ENCODE measurements around the gene ATP6V1E1. TPM values are rescaled to one million over a fixed set of nuclear protein-coding genes. Genes with fewer than 3 reads are reported as not detected.
A peak's percentile ranks its signal among the peaks of the same experiment; 100 is the strongest.

Gene ATP6V1E1
- 90.9 and 134 TPM in 2 replicates for total RNA-seq (2016; rRNA removed; fragmentation: Illumina TruSeq; extraction: Trizol)
- 16.2 and 17.3 TPM in 2 replicates for total RNA-seq (2016; cell fraction: cytosol; rRNA removed; fragmentation: Illumina TruSeq; extraction: Trizol; ENCODE audit: low read depth)
- total RNA-seq (2016; cell fraction: insoluble cytoplasmic fraction; rRNA removed; fragmentation: Illumina TruSeq; extraction: Trizol): 91.3 and 151 TPM in 2 replicates
- 27.2 and 27.7 TPM in 2 replicates for total RNA-seq (2016; cell fraction: membrane; rRNA removed; fragmentation: Illumina TruSeq; extraction: Trizol)
- 39.2 and 45.9 TPM in 2 replicates for total RNA-seq (2016; cell fraction: nucleus; rRNA removed; fragmentation: Illumina TruSeq; extraction: Trizol)
- polyA plus RNA-seq (2011; rRNA removed): 67.2 and 69.3 TPM in 2 replicates
- polyA plus RNA-seq (2011; cell fraction: cytosol; rRNA removed): 55.4 and 71.3 TPM in 2 replicates
- polyA plus RNA-seq (2011; cell fraction: nucleus; rRNA removed): 15.4 and 18.8 TPM in 2 replicates
- polyA plus RNA-seq (2012): 68.2 and 73.3 TPM in 2 replicates
- polyA plus RNA-seq (2016; cell fraction: cytosol; fragmentation: Illumina TruSeq; extraction: Trizol; ENCODE audit: low read depth): 7.5 and 7.7 TPM in 2 replicates
- 144 and 152 TPM in 2 replicates for polyA plus RNA-seq (2016; cell fraction: insoluble cytoplasmic fraction; fragmentation: Illumina TruSeq; extraction: Trizol; ENCODE audit: low read depth)
- polyA plus RNA-seq (2016; cell fraction: membrane; fragmentation: Illumina TruSeq; extraction: Trizol; ENCODE audit: low read depth): 14.8 and 15.1 TPM in 2 replicates
- 60.0 and 63.8 TPM in 2 replicates for polyA plus RNA-seq (2016; cell fraction: nucleus; fragmentation: Illumina TruSeq; extraction: Trizol; ENCODE audit: insufficient read depth, low read depth)
- 53.2 and 88.3 TPM in 2 replicates for polyA minus RNA-seq (2011; rRNA and poly(A)+ RNA removed; ENCODE audit: low replicate concordance)
- 26.9 and 29.5 TPM in 2 replicates for polyA minus RNA-seq (2011; cell fraction: cytosol; rRNA and poly(A)+ RNA removed)
- 24.2 and 38.3 TPM in 2 replicates for polyA minus RNA-seq (2011; cell fraction: nucleus; rRNA and poly(A)+ RNA removed)
- Bru-seq, nascent RNA: percentile 75 among the genes with signal in this experiment
- percentile 76 among the genes with signal in this experiment for BruChase-seq, experiment 1, labeled RNA remaining after a 6-hour chase
- percentile 67 among the genes with signal in this experiment for BruChase-seq, experiment 2, labeled RNA remaining after a 2-hour chase
- long read RNA-seq, experiment 1, transcript ATP6V1E1-201 (9 exons, 1,402 nt): major isoform, 41 of 57 reads
- long read RNA-seq, experiment 1, partial matches to known transcripts: 12 of 57 reads
- long read RNA-seq, experiment 1, other reads (novel, unspliced or antisense): 2 of 57 reads
- long read RNA-seq, experiment 2, transcript ATP6V1E1-201 (9 exons, 1,402 nt): major isoform, 129 of 166 reads
- long read RNA-seq, experiment 2, partial matches to known transcripts: 19 of 166 reads
- long read RNA-seq, experiment 2, other reads (novel, unspliced or antisense): 17 of 166 reads

DNA sequence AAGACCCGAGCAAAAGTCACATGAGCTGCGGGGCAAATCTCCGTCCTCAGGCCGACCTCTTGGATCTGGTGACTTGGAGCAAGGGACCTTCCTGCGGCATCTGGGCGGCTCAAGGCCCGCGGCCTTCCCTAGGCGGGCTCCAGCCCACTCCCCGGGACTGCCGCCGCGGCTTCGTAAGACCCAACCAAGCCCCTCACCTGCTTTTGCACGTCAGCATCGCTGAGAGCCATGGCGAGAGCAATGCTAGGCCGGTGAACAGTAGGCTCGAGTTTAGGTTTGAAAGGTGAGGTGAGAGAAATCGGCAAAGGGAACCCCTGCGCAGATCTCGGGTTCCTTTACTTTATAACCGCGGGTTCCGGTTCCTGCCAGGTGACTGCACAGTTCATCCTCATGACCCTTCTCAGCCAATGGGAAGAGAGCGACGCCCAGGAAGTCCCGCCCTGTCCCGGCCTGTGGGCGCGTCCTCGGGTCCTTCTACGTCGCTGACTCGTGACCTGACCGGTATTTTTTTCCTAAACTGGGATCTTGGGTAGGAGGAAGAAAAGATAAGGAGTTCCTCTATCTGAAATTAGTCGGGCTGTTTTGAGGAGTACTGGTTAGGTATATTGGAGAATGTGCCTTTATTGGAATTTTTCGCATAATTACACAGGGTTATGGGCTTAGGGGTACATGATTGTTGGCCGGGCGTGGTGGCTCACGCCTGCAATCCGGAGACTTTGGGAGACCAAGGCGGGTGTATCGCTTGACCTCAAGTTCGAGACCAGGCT lies at the start of gene ATP6V1E1:
TSS of gene ATP6V1E1 (minus strand) at position 344 of the 767 bp plus-strand sequence. CDS start at position 230, 114 bp downstream.
- Histone ChIP-seq H3K36me3 (replicated peaks in 1 of 2; ENCODE audit: control insufficient read depth in 1 of 2, insufficient read depth in 2 of 2, low read length in 2 of 2) (peaks cover 0 to 16% of the 10 kb centered on the region in 2 experiments; a peak in 1 of 5 replicates), H3K79me2 (ENCODE audit: insufficient read depth, low read length) (peaks cover 29% of the 10 kb centered on the region), H3K4me3 (replicated peaks in 1 of 3; ENCODE audit: insufficient read depth in 1 of 3, low read depth in 2 of 3, low read length in 3 of 3) (peak within 1 kb of the TSS; percentile 96 to 100 (median 98)), H3K9me3 (ENCODE audit: low read length) (no peaks in the 10 kb centered on the region), H3K9ac (ENCODE audit: insufficient read depth, low read depth, low read length) (peak within 1 kb of the TSS; percentile 97), H3K27me3 (ENCODE audit: control insufficient read depth in 1 of 2, insufficient read depth in 2 of 2, low read length in 2 of 2) (no peaks in the 10 kb centered on the region; a peak in 1 of 5 replicates), H3K27ac (ENCODE audit: extremely low read length, insufficient read depth, low read length) (peak within 1 kb of the TSS; percentile 83), H3K4me2 (ENCODE audit: low read depth, low read length) (peak within 1 kb of the TSS; percentile 76), H3K4me1 (ENCODE audit: insufficient read depth, low read length) (peaks cover 30% of the 10 kb centered on the region), H2AFZ (ENCODE audit: low read length) (peak within 1 kb of the TSS; percentile 52), H4K20me1 (ENCODE audit: insufficient read depth, low read length) (no peaks in the 10 kb centered on the region; the same call in 1 of the 2 replicates)
- under 1% methylated on average over 38 of the region's 45 CpGs for WGBS (ENCODE audit: low lambda C conversion rate)
- ATAC-seq (peak; percentile 99), FAIRE-seq (no peak), DNase-seq (ENCODE audit: low spot score) (peak; percentile 94)
- intact Hi-C loops (cut with micrococcal nuclease; ENCODE audit: unreplicated experiment): no loop called here
- POLR2A ChIA-PET: interaction anchor here (1.0 to 1.7 kb wide), 2 partner anchors 10 to 11 kb away, joined by 4 to 7 read pairs; partner anchors contain the start of gene BCL2L13
- in situ Hi-C loops (cut with HindIII; ENCODE audit: extremely low pct_ligation_motif_present, low pct_unique_long_range_greater_than_20kb): no loop called here
- no TSS peak for BruUV-seq (replicated peaks)
- CTCF ChIA-PET (ENCODE audit: low intra/inter-chr PET ratio, low total read pairs): no interaction called here
- TF ChIP-seq ZFX (CRISPR knock-in tag; IDR thresholded peaks at IDR 0.05; ENCODE audit: low read depth) (peak; percentile 95), NRL (CRISPR knock-in tag; IDR thresholded peaks at IDR 0.05; ENCODE audit: borderline replicate concordance) (peak; percentile 55; the same call in 1 of the 2 replicates), ZFP37 (CRISPR knock-in tag; IDR thresholded peaks at IDR 0.05; ENCODE audit: borderline replicate concordance) (no peak), SIN3A (IDR thresholded peaks at IDR 0.05; ENCODE audit: borderline replicate concordance, low read depth, low read length) (peak; percentile 75; the same call in 1 of the 2 replicates), ZBTB38 (CRISPR knock-in tag; IDR thresholded peaks at IDR 0.05) (no peak), ZNF614 (CRISPR knock-in tag; IDR thresholded peaks at IDR 0.05; ENCODE audit: borderline replicate concordance) (0 out of 2 replicates have a peak, but pooled peaks have one; percentile 16), GPN1 (CRISPR knock-in tag; IDR thresholded peaks at IDR 0.05; ENCODE audit: borderline replicate concordance) (no peak), GABPA (IDR thresholded peaks at IDR 0.05; ENCODE audit: low read depth, low read length) (peak; percentile 82), GABPA (CRISPR knock-in tag; IDR thresholded peaks at IDR 0.05; ENCODE audit: low read depth) (peak; percentile 96), ZNF678 (CRISPR knock-in tag; IDR thresholded peaks at IDR 0.05) (no peak), ZFY (CRISPR knock-in tag; IDR thresholded peaks at IDR 0.05) (peak; percentile 96), ZFP62 (CRISPR knock-in tag; IDR thresholded peaks at IDR 0.05) (no peak), ARNTL (CRISPR knock-in tag; IDR thresholded peaks at IDR 0.05) (no peak), ZNF883 (CRISPR knock-in tag; IDR thresholded peaks at IDR 0.05; ENCODE audit: not compliant biosample characterization) (peak; percentile 62), KDM5B (CRISPR knock-in tag; IDR thresholded peaks at IDR 0.05; ENCODE audit: borderline replicate concordance) (peak; percentile 50; the same call in 1 of the 2 replicates), NFYB (CRISPR knock-in tag; IDR thresholded peaks at IDR 0.05) (peak; percentile 92), XRCC5 (optimal IDR thresholded peaks at IDR 0.05; ENCODE audit: low read length) (peak; percentile 79)
- TF ChIP-seq, protein P1, sequence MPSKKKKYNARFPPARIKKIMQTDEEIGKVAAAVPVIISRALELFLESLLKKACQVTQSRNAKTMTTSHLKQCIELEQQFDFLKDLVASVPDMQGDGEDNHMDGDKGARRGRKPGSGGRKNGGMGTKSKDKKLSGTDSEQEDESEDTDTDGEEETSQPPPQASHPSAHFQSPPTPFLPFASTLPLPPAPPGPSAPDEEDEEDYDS (CRISPR knock-in tag; IDR thresholded peaks at IDR 0.05): peak; percentile 37; the same call in 1 of the 2 replicates

All from HepG2 (cell line).